Measurements from ENCODE around the gene DPP3.

GRCh38 chr11:66546368-66546965, 66.2 kb downstream of the DPP3 start, which contains the start of gene ACTN3:
- TF ChIP-seq ZBTB21 (CRISPR knock-in tag; IDR thresholded peaks at IDR 0.05; ENCODE audit: borderline replicate concordance) (no peak), SP1 (CRISPR knock-in tag; conservative IDR thresholded peaks at IDR 0.05) (peak; percentile 45; the same call in 1 of the 2 replicates), ZNF512 (CRISPR knock-in tag; IDR thresholded peaks at IDR 0.05; ENCODE audit: borderline replicate concordance) (no peak), CTCF (IDR thresholded peaks at IDR 0.05) (no peak), STAT6 (CRISPR knock-in tag; conservative IDR thresholded peaks at IDR 0.05; ENCODE audit: low read depth) (no peak), ESRRA (CRISPR knock-in tag; IDR thresholded peaks at IDR 0.05; ENCODE audit: borderline replicate concordance) (no peak), ZNF219 (CRISPR knock-in tag; IDR thresholded peaks at IDR 0.05; ENCODE audit: borderline replicate concordance) (no peak), TCF7 (CRISPR knock-in tag; IDR thresholded peaks at IDR 0.05; ENCODE audit: low read depth) (no peak), FOXP4 (CRISPR knock-in tag; IDR thresholded peaks at IDR 0.05) (no peak), CBFB (CRISPR knock-in tag; IDR thresholded peaks at IDR 0.05; ENCODE audit: low read depth) (no peak), ELF4 (CRISPR knock-in tag; IDR thresholded peaks at IDR 0.05; ENCODE audit: low read depth) (no peak), ZNF281 (CRISPR knock-in tag; IDR thresholded peaks at IDR 0.05) (no peak), MAX (CRISPR knock-in tag; IDR thresholded peaks at IDR 0.05) (no peak), USF2 (CRISPR knock-in tag; IDR thresholded peaks at IDR 0.05) (no peak; the same call in 1 of the 2 replicates)

All from WTC11 (cell line).